ENCODE data around the gene FBXO21.

DNA sequence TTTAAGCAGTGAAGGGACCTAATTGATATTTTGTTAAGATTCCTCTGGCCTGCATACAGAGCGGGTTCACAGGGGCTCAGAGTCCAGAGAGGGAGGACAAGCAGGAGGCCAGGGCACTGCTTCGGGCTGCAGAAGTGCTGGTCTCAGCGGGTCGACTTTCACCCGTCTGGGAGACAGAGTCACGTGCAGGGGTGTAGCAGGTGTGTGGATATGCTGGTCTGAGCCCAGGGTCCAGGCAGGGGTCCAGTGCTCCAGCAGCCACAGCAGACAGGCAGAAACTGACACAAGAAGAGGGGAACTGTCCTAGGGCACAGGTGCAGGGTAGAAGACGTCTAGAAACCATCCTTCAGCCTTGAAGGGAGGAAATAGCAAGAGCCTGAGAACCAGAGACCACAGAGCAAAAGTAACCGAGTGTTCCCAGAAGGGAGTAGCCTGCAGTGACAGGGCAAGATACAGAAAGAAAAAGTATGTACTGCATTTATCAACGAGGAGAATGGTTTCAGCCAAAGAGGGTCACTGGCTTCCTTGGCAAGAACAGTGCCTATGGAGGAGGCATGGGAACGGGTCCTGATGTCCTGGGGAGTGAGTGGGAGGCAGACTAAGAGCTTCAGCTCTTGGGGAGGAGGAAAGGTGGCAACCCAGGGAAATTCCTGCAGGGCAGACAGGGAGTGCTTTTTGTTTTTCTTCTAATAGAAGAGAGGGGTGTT, 28.7 kb downstream of the FBXO21 start:
- no peak for TF ChIP-seq EZH2 (IDR thresholded peaks at IDR 0.05; ENCODE audit: insufficient read depth, poor library complexity, severe bottlenecking)
- TF ChIP-seq EZH2phosphoT487 (IDR thresholded peaks at IDR 0.05; ENCODE audit: insufficient read depth, low read depth), result no peak
